DND-41 (cell line): Measurements from ENCODE around the gene TMEM203.

Experiments
- EZH2 ChIP-seq: IDR thresholded peaks from 3 replicates; pipeline ENCODE4 v1.6.1; 2012; ENCODE audit warnings: borderline replicate concordance, low read depth, mild to moderate bottlenecking, moderate library complexity, low read length, inconsistent platforms; ENCODE audit not compliant: severe bottlenecking
- TF ChIP-seq, protein P1 (sequence below): IDR thresholded peaks from 2 replicates; pipeline ENCODE4 v1.5.1; 2012; ENCODE audit warnings: borderline replicate concordance, low read length, moderate library complexity, mild to moderate bottlenecking; ENCODE audit not compliant: poor library complexity, severe bottlenecking; ENCODE audit errors: extremely low read depth

GRCh38 chr9:137198051-137198901 lies 7.2 kb downstream of the TMEM203 start:
- no peak for TF ChIP-seq EZH2
- TF ChIP-seq, protein P1, sequence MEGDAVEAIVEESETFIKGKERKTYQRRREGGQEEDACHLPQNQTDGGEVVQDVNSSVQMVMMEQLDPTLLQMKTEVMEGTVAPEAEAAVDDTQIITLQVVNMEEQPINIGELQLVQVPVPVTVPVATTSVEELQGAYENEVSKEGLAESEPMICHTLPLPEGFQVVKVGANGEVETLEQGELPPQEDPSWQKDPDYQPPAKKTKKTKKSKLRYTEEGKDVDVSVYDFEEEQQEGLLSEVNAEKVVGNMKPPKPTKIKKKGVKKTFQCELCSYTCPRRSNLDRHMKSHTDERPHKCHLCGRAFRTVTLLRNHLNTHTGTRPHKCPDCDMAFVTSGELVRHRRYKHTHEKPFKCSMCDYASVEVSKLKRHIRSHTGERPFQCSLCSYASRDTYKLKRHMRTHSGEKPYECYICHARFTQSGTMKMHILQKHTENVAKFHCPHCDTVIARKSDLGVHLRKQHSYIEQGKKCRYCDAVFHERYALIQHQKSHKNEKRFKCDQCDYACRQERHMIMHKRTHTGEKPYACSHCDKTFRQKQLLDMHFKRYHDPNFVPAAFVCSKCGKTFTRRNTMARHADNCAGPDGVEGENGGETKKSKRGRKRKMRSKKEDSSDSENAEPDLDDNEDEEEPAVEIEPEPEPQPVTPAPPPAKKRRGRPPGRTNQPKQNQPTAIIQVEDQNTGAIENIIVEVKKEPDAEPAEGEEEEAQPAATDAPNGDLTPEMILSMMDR, result no peak
